Neutrophil (primary cell): ENCODE measurements around the gene VSIG8.

Source experiments
- H3K27ac ChIP-seq: fragments of 200-600 bp; sonication (generic); 2 replicates; pipeline ENCODE4 v1.5.1; 2016; ENCODE audit warnings: mild to moderate bottlenecking, moderate library complexity
- H3K27me3 ChIP-seq: fragments of 200-600 bp; sonication (generic); 2 replicates; pipeline ENCODE4 v1.6.0; 2016; ENCODE audit warnings: mild to moderate bottlenecking
- H3K36me3 ChIP-seq: fragments of 200-600 bp; sonication (generic); 2 replicates; pipeline ENCODE4 v1.5.1; 2017
- H3K4me1 ChIP-seq, 2 experiments: fragments of 200-600 bp in 1 of 2; sonication (generic) in 1 of 2; 1 replicate in 1 of 2; 2 replicates in 1 of 2; pipeline versions ENCODE4 v1.5.1 to v1.6.1; 2013 to 2016; ENCODE audit warnings: low read depth in 1 of 2, low read length in 1 of 2, mild to moderate bottlenecking in 1 of 2, moderate library complexity in 1 of 2; ENCODE audit not compliant: control insufficient read depth in 1 of 2, insufficient read depth in 1 of 2
- H3K4me3 ChIP-seq, 2 experiments: fragments of 200-600 bp in 1 of 2; sonication (generic) in 1 of 2; 1 replicate in 1 of 2; 2 replicates in 1 of 2; pipeline ENCODE4 v1.5.1; 2013 to 2016; ENCODE audit warnings: low read depth in 1 of 2, low read length in 1 of 2, mild to moderate bottlenecking in 1 of 2, moderate library complexity in 1 of 2
- H3K9me3 ChIP-seq: fragments of 200-600 bp; sonication (generic); 2 replicates; pipeline ENCODE4 v1.5.1; 2016
- CTCF ChIP-seq: fragments of 200-600 bp; sonication (generic); IDR thresholded peaks from 2 replicates; pipeline ENCODE4 v1.5.1; 2016; ENCODE audit warnings: antibody characterized with exemption

VSIG8 gene

DNA sequence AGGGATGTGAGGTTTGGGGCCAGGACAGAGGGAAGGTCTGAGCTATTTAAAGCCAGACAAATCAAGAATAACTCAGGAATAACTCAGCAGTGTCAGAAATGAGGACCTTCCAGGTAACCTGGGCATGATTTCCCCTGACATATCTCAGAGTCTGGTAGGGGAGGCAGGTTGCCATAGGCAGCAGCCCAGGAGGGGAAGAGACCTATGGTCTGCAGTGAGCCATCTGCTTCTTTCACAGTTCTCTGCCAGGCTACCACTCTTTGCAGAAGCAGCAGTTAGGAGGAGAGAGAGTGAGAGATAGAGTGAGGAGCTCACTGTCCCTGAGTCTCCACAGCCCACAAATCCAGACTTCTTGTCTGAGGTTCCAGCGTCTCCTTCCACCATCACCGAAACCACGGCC is 6.3 kb upstream of the VSIG8 start:
- no peak overlapping the region for H3K4me3 ChIP-seq
- H3K9me3 ChIP-seq: no peaks in the 10 kb centered on the region
- peaks cover 9% of the 10 kb centered on the region for H3K27me3 ChIP-seq
- no peak overlapping the region for H3K27ac ChIP-seq
- H3K4me1 ChIP-seq: peaks cover 0 to 5% of the 10 kb centered on the region in 2 experiments
- no peaks in the 10 kb centered on the region for H3K36me3 ChIP-seq
- no peak for TF ChIP-seq CTCF

DNA sequence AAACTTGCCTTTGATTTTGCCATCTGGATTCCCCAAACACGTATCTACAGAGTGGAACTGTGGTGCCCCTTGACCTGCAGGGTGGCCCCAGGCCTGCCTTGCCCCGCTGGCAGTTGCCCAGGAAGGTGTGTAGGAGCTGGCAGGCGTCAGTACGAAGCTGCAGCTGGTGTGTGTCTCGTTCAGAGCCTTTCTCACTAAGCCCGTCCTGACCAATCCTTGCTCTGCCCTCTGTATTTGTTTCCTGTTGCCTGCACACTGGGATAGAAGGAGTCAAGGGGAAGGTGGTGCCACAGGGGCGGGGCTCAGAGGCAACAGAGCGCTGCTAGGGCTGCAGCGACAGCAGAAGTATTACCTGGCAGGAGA is 5.2 kb upstream of the VSIG8 start:
- peaks cover 9% of the 10 kb centered on the region for H3K27me3 ChIP-seq
- no peak overlapping the region for H3K4me3 ChIP-seq
- H3K4me1 ChIP-seq: peaks cover 0 to 5% of the 10 kb centered on the region in 2 experiments
- H3K27ac ChIP-seq: no peak overlapping the region
- TF ChIP-seq CTCF: no peak
- H3K9me3 ChIP-seq: no peaks in the 10 kb centered on the region
- no peaks in the 10 kb centered on the region for H3K36me3 ChIP-seq

DNA sequence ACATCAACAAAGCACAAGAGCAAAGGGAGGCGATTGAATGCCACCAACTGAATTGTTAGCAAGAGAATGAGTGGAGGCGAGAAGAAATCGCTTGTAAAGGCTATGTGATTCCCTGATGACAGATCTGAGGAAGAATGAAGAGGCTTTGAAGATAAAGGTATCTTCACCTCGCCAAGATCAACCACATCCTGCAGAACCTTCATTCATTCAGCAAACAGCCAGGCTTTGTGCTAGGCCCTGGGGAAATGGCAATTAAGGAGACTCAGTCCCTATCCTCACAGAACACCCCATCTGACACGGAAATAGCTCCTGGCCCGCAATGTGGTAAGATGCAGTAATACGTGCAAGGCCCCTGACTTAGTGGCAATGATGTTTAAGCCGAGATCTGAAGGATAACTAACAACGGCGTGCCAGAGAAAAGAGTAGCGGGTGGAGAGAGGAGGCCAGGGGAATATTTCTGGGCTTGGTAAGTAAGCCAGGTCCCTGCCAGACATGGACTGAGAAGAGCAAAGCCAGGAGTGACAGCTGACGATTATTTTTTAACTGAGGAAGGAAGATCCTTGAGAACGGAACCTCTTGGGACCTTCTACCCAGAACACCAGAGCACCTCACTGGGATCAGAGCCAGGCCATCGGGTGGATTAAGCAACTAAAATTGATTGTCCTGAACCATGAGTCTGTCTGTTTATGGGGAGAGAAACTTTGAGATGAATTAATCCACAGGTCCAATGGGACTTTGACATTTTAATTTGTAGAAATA is 4.6 kb upstream of the VSIG8 start:
- Histone ChIP-seq H3K36me3 (no peaks in the 10 kb centered on the region), H3K9me3 (no peaks in the 10 kb centered on the region), H3K27me3 (peaks cover 9% of the 10 kb centered on the region), H3K4me1 (peaks cover 0 to 5% of the 10 kb centered on the region in 2 experiments), H3K4me3 (no peak overlapping the region), H3K27ac (no peak overlapping the region)
- no peak for TF ChIP-seq CTCF

DNA sequence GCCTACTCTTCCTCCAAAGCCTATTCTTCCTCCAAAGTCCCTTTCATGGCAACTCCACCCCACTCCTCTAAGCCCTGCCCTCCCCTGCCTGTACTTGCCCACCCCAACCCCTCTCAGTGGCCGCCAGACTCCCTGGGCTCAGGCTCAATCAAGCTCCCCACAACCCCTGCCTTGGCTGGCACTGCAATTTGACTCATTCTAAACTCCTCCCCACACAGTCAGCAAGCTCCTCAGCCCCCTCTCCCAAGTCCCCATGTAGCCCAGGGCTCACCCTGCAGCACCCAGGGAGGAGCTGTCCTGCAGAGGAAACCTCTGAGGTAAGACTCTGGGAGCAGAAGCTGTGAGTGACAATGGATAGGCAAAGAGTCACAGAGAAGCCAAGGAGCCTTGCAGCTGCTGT is 3.6 kb upstream of the VSIG8 start:
- Histone ChIP-seq H3K36me3 (no peaks in the 10 kb centered on the region), H3K4me3 (no peak overlapping the region), H3K9me3 (no peaks in the 10 kb centered on the region), H3K4me1 (peaks cover 0 to 5% of the 10 kb centered on the region in 2 experiments), H3K27me3 (peaks cover 9% of the 10 kb centered on the region), H3K27ac (no peak overlapping the region)
- TF ChIP-seq CTCF: no peak

DNA sequence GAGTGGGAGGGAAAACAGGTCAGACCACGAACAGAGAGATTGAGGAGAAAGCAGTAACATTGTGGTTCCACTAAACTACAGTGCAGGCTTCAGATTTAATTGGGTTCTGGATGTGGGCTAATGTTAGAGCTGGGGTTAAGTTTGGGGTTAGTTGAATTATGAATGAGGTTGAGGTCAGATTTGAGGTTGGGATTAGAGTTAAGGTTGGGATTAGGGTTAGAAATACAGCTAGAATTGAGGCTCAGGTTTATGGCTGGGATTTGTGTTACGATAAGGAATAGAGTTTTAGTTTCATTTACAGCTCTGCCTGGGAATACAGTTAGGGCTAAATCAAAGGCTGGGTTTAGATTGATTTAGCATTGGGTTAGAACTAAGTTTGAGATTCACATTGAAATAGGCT is 1.8 kb upstream of the VSIG8 start:
- H3K36me3 ChIP-seq: no peaks in the 10 kb centered on the region
- TF ChIP-seq CTCF: no peak

More for the DNA sequence above, 1.8 kb upstream of the VSIG8 start:
- peaks cover 9% of the 10 kb centered on the region for H3K27me3 ChIP-seq
- H3K27ac ChIP-seq: no peak overlapping the region
- no peaks in the 10 kb centered on the region for H3K9me3 ChIP-seq
- H3K4me3 ChIP-seq: no peak overlapping the region
- peaks cover 0 to 5% of the 10 kb centered on the region in 2 experiments for H3K4me1 ChIP-seq
